B cell (primary cell): Measurements from ENCODE around the gene TAS2R14. TPM values are rescaled to one million over a fixed set of nuclear protein-coding genes. Genes with fewer than 3 reads are reported as not detected.

Experiments
- ATAC-seq: fragments of 200-7000 bp; cut with Tn5 transposase; one replicate; pipeline ENCODE4 v1.10.0; 2021; ENCODE audit warnings: low read depth, mild to moderate bottlenecking, moderate number of reproducible peaks, moderate library complexity
- CTCF ChIA-PET: fragments of 350-600 bp; sonication (Branson Sonifier 250); formaldehyde crosslinking; loops from one replicate; lab custom pipeline; 2021; ENCODE audit warnings: antibody characterized with exemption, inconsistent platforms; lab: Charles Lee
- POLR2A ChIA-PET: fragments of 350-600 bp; sonication (Branson Sonifier 250); formaldehyde crosslinking; loops from one replicate; lab custom pipeline; 2021; ENCODE audit warnings: antibody characterized with exemption; lab: Charles Lee
- DNase-seq: peaks from one replicate; pipeline ENCODE4 v3.0.0; 2013
- H2AFZ ChIP-seq: 2 replicates; pipeline ENCODE4 v1.6.1; 2012; ENCODE audit warnings: mild to moderate bottlenecking, low read depth, low read length; ENCODE audit not compliant: insufficient read depth, poor library complexity, severe bottlenecking
- H3K27ac ChIP-seq, 2 donors: 1 replicate in 1 of 2; 2 replicates in 1 of 2; pipeline ENCODE4 v1.5.1; 2012 to 2013; ENCODE audit warnings: low read length in 2 of 2, mild to moderate bottlenecking in 2 of 2, moderate library complexity in 1 of 2
- H3K27me3 ChIP-seq, 4 experiments: fragments of 200-600 bp in 1 of 4; sonication (generic) in 1 of 4; replicated peaks in 1 of 4; 1 replicate in 2 of 4; 2 replicates in 2 of 4; pipeline versions ENCODE4 v1.6.1 to v1.7.0; 2013 to 2016; ENCODE audit warnings: low read length in 3 of 4, mild to moderate bottlenecking in 2 of 4, mixed read lengths in 1 of 4, moderate library complexity in 1 of 4; ENCODE audit not compliant: insufficient read depth in 4 of 4, control insufficient read depth in 3 of 4; ENCODE audit errors: control extremely low read depth in 1 of 4
- H3K36me3 ChIP-seq, 2 experiments: replicated peaks in 1 of 2; 1 replicate in 1 of 2; 2 replicates in 1 of 2; pipeline versions ENCODE4 v1.6.1 to v1.7.1; 2013; ENCODE audit warnings: low read length in 1 of 2; ENCODE audit not compliant: insufficient read depth in 2 of 2, control insufficient read depth in 1 of 2; ENCODE audit errors: control extremely low read depth in 1 of 2, extremely low read depth in 1 of 2
- H3K4me1 ChIP-seq, 2 donors: fragments of 200-600 bp in 1 of 2; sonication (generic) in 1 of 2; 1 replicate in 1 of 2; 2 replicates in 1 of 2; pipeline versions ENCODE4 v1.5.1 to v1.6.1; 2013 to 2017; ENCODE audit warnings: low read length in 2 of 2; ENCODE audit not compliant: control insufficient read depth in 2 of 2, insufficient read depth in 2 of 2
- H3K4me2 ChIP-seq: replicated peaks from 2 replicates; pipeline ENCODE3; 2012; ENCODE audit warnings: mild to moderate bottlenecking, low read depth, low read length; ENCODE audit not compliant: poor library complexity, severe bottlenecking
- H3K4me3 ChIP-seq, 5 experiments: fragments of 200-600 bp in 1 of 5; sonication (generic) in 1 of 5; 1 replicate in 3 of 5; 2 replicates in 2 of 5; pipeline versions ENCODE4 v1.5.1 to v1.7.0; 2011 to 2016; ENCODE audit warnings: low read length in 4 of 5, mild to moderate bottlenecking in 4 of 5, low read depth in 2 of 5, control low read depth in 1 of 5, moderate library complexity in 1 of 5; ENCODE audit not compliant: insufficient read depth in 1 of 5; ENCODE audit errors: control extremely low read depth in 1 of 5, extremely low read depth in 1 of 5
- H3K79me2 ChIP-seq: fragments of 200-600 bp; sonication (generic); one replicate; pipeline ENCODE4 v1.6.0; 2016; ENCODE audit warnings: low read length; ENCODE audit not compliant: control insufficient read depth, insufficient read depth
- H3K9ac ChIP-seq: fragments of 200-600 bp; sonication (generic); 2 replicates; pipeline ENCODE4 v1.6.1; 2017; ENCODE audit warnings: mild to moderate bottlenecking, low read length, moderate library complexity
- H3K9me3 ChIP-seq, 3 donors: one replicate each; pipeline versions ENCODE4 v1.6.1 to v1.7.1; 2013; ENCODE audit warnings: low read length in 2 of 3; ENCODE audit not compliant: control insufficient read depth in 2 of 3, insufficient read depth in 1 of 3; ENCODE audit errors: control extremely low read depth in 1 of 3
- H4K20me1 ChIP-seq: 2 replicates; pipeline ENCODE4 v1.6.0; 2012; ENCODE audit warnings: mild to moderate bottlenecking, low read length; ENCODE audit not compliant: insufficient read depth, control insufficient read depth, poor library complexity, severe bottlenecking
- H3K27ac Mint-ChIP-seq: one replicate; pipeline ENCODE4 v1.8.0; 2021; ENCODE audit warnings: mixed read lengths
- H3K27me3 Mint-ChIP-seq: one replicate; pipeline ENCODE4 v1.8.0; 2021; ENCODE audit warnings: mixed read lengths
- H3K4me1 Mint-ChIP-seq: one replicate; pipeline ENCODE4 v1.8.0; 2021; ENCODE audit warnings: mixed read lengths
- H3K4me3 Mint-ChIP-seq: one replicate; pipeline ENCODE4 v1.8.0; 2021; ENCODE audit warnings: mixed read lengths
- H3K9me3 Mint-ChIP-seq: one replicate; pipeline ENCODE4 v1.8.0; 2022; ENCODE audit warnings: mixed read lengths; ENCODE audit not compliant: insufficient read depth
- EZH2 ChIP-seq: IDR thresholded peaks from 2 replicates; pipeline ENCODE4 v1.6.1; 2012; ENCODE audit warnings: borderline replicate concordance, low read depth, mild to moderate bottlenecking, moderate library complexity, low read length; ENCODE audit not compliant: insufficient read depth, poor library complexity, severe bottlenecking
- WGBS: methylation state at CpG from one replicate; pipeline ENCODE4 v1.1.5; 2013; ENCODE audit warnings: missing lambda C conversion rate; ENCODE audit not compliant: insufficient coverage; 5-methylcytosine and 5-hydroxymethylcytosine counted together
- intact Hi-C: fragments of 100-400 bp; cut with micrococcal nuclease; formaldehyde crosslinking; loops from one replicate; pipeline ENCODE4 v1.10.0; 2022
- polyA plus RNA-seq: library from polyadenylated mRNA; depleted of rRNA; stranded (reverse); fragments of >200 nt; gene quantifications from 2 replicates; pipeline ENCODE4 v1.2.3, GENCODE V29; 2012
- total RNA-seq, 2 donors: library from RNA; stranded (reverse); fragments of 120-200 nt in 1 of 2; gene quantifications; 1 replicate in 1 of 2; 2 replicates in 1 of 2; pipeline versions ENCODE4 v1.2.3 to v1.2.4, GENCODE V29; 2013 to 2022
- TF ChIP-seq, protein P1 (sequence below): fragments of 200-600 bp; IDR thresholded peaks from one replicate; pipeline ENCODE4 v1.8.0; 2022; ENCODE audit warnings: antibody characterized with exemption, mild to moderate bottlenecking

The TAS2R14 gene
- total and polyA plus RNA-seq, 2 donors (not counting 1 experiment from before 2014, with no cell fraction given) = 2.8 to 3.4 TPM

DNA sequence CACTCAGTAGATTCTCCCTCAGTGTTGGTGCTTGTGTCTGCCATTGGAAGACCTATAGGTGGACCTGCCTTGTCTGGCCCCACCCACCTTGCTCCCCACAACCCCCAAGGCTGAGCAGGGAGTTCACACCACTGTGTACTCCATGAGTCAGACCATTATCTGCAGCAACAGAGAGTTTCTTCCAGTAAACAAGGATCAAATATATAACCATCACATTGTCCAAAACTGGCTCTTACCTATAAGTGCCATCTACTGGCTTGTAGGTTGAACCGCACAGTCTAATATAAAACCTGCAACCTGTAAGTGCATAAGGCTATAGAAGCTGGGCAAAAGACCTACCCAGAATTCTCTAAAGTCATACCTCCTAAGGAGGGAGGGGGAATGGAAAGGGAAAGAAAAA, 37.6 kb downstream of the TAS2R14 start:
- no peak overlapping the region for H3K27ac ChIP-seq
- CTCF ChIA-PET = no interaction called here
- no peaks in the 10 kb centered on the region for H3K4me1 Mint-ChIP-seq
- H3K9me3 ChIP-seq = peaks cover 6 to 32% (median 12%) of the 10 kb centered on the region in 3 donors
- no peak overlapping the region for H3K9ac ChIP-seq
- POLR2A ChIA-PET = no interaction called here
- H3K4me1 ChIP-seq = no peaks in the 10 kb centered on the region
- no peak for DNase-seq
- H3K9me3 Mint-ChIP-seq = peaks cover 16% of the 10 kb centered on the region
- no peaks in the 10 kb centered on the region for H4K20me1 ChIP-seq
- H3K79me2 ChIP-seq = no peaks in the 10 kb centered on the region
- ATAC-seq = no peak
- WGBS = no CpG with 5 or more reads among the region's 1 CpG
- TF ChIP-seq, protein P1, sequence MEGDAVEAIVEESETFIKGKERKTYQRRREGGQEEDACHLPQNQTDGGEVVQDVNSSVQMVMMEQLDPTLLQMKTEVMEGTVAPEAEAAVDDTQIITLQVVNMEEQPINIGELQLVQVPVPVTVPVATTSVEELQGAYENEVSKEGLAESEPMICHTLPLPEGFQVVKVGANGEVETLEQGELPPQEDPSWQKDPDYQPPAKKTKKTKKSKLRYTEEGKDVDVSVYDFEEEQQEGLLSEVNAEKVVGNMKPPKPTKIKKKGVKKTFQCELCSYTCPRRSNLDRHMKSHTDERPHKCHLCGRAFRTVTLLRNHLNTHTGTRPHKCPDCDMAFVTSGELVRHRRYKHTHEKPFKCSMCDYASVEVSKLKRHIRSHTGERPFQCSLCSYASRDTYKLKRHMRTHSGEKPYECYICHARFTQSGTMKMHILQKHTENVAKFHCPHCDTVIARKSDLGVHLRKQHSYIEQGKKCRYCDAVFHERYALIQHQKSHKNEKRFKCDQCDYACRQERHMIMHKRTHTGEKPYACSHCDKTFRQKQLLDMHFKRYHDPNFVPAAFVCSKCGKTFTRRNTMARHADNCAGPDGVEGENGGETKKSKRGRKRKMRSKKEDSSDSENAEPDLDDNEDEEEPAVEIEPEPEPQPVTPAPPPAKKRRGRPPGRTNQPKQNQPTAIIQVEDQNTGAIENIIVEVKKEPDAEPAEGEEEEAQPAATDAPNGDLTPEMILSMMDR = no peak
- TF ChIP-seq EZH2 = no peak
- no peaks in the 10 kb centered on the region for H3K27me3 ChIP-seq
- no peak overlapping the region for H3K27ac Mint-ChIP-seq
- intact Hi-C loops = no loop called here
- H3K27me3 Mint-ChIP-seq = no peaks in the 10 kb centered on the region
- H3K4me3 Mint-ChIP-seq = no peak overlapping the region
- no peak overlapping the region for H3K4me3 ChIP-seq
- no peak overlapping the region for H3K4me2 ChIP-seq
- no peak overlapping the region for H2AFZ ChIP-seq
- no peaks in the 10 kb centered on the region for H3K36me3 ChIP-seq

DNA sequence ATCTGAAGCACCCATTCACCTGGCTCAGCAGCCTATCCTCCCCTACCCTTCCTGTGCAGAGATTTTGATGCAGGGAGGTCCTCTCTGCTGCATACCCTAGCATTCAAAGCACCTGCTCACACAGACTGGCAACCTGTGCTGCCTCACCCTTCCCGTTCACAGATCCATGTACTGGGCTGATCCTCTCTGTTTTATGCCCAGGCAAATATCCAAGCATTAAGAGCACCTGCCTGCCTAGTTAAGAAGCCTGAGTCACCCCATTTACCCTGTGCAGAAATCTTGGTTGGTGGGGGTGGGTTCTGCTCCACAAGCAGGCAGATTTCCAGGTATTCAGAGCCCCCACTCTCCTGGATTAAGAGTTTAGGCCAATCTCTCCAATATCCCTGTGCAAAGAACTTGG, 38.1 kb downstream of the TAS2R14 start:
- intact Hi-C loops = no loop called here
- ChIA-PET CTCF (interaction anchor here (0.6 kb wide), 1 partner anchor 671 kb away, joined by 3 read pairs; no protein-coding TSS in a partner anchor), POLR2A (no interaction called here)
- H3K4me2 ChIP-seq = no peak overlapping the region
- no peak overlapping the region for H3K4me3 ChIP-seq
- H3K27ac ChIP-seq = no peak overlapping the region
- no peak overlapping the region for H3K9ac ChIP-seq
- H2AFZ ChIP-seq = no peak overlapping the region
- DNase-seq = no peak
- no peaks in the 10 kb centered on the region for H3K36me3 ChIP-seq
- no peak for ATAC-seq
- Mint-ChIP-seq H3K27ac (no peak overlapping the region), H3K9me3 (peaks cover 16% of the 10 kb centered on the region), H3K27me3 (no peaks in the 10 kb centered on the region), H3K4me3 (no peak overlapping the region), H3K4me1 (no peaks in the 10 kb centered on the region)
- 100% methylated on average over 1 of the region's 1 CpG for WGBS
- no peaks in the 10 kb centered on the region for H3K27me3 ChIP-seq
- H3K4me1 ChIP-seq = no peaks in the 10 kb centered on the region
- TF ChIP-seq EZH2 = no peak
- TF ChIP-seq, protein P1 = no peak
- H3K9me3 ChIP-seq = peaks cover 6 to 32% (median 12%) of the 10 kb centered on the region in 3 donors
- H3K79me2 ChIP-seq = no peaks in the 10 kb centered on the region
- H4K20me1 ChIP-seq = no peaks in the 10 kb centered on the region
